GM21717 (cell line): ENCODE measurements around the gene POLH.
"Not testable (repeated sequence)": the region's sequence is repeated elsewhere in the genome, so short reads cannot be mapped to it uniquely, and the experiment has no call there.

Experiments used
- ATAC-seq: cut with Tn5 transposase; IDR thresholded peaks from one replicate; pipeline ENCODE4 v1.9.1; 2021; ENCODE audit warnings: mild to moderate bottlenecking, moderate library complexity; ENCODE audit not compliant: unreplicated experiment

POLH gene

DNA sequence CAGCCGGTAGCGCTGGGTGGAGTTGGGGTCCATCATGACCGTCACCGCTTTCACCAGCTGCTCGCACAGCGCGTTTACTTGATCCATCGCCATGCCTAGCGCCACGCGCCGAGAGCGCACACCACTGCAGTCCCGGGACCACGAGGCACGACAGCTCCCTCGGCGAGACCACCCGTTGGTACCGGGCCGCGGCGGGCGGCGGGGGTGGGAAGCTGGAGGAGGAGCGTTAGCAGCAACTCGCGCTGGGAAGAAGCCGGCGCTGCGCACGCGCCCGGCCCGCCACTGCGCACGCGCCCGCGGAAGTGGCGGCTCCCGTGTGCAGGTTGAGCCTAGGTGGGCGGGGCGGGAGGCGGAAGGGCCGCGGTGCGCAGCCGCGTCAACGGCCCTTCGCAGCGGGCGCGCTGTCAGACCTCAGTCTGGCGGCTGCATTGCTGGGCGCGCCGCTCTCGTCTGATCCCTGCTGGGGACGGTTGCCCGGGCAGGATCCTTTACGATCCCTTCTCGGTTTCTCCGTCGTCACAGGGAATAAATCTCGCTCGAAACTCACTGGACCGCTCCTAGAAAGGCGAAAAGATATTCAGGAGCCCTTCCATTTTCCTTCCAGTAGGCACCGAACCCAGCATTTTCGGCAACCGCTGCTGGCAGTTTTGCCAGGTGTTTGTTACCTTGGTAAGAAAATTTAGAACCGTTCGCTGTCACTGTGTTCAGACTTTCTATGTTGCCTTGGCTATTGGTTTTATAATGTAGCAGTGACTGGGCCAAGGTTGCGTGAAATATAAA, at the start of gene POLH, which contains the start of gene XPO5:
Gene POLH, plus strand, starts transcription at position 414 of the 780 bp plus-strand sequence. CDS start 6,135 bp downstream, outside the sequence.
Gene XPO5, minus strand, starts transcription at position 267 of the 780 bp plus-strand sequence. Its CDS starts 174 bp downstream, at position 93.
- ATAC-seq = peak; percentile 70

GRCh38 chr6:43532201-43532600, 43.8 kb upstream of the POLH start:
- no peak for ATAC-seq

DNA sequence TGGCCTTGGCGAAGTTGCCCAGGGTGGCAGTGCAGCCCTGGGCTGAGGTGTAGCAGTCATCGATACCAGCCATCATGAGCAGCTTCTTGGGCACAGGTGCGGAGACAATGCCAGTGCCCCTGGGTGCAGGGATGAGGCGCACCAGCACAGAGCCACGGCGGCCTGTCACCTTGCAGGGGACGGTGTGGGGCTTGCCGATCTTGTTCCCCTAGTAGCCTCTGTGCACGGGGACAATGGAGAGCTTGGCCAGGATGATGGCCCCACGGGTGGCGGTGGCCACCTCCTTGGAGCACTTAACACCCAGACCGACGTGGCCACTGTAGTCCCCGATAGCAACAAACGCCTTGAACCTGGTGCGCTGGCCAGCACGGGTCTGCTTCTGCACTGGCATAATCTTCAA, 37.0 kb upstream of the POLH start:
- not testable (repeated sequence) for ATAC-seq

- ATAC-seq = not testable (repeated sequence)
Measured at GRCh38 chr6:43539409-43539808, 36.6 kb upstream of the POLH start.

- ATAC-seq = no peak
Measured at GRCh38 chr6:43540507-43540906, 35.5 kb upstream of the POLH start.

DNA sequence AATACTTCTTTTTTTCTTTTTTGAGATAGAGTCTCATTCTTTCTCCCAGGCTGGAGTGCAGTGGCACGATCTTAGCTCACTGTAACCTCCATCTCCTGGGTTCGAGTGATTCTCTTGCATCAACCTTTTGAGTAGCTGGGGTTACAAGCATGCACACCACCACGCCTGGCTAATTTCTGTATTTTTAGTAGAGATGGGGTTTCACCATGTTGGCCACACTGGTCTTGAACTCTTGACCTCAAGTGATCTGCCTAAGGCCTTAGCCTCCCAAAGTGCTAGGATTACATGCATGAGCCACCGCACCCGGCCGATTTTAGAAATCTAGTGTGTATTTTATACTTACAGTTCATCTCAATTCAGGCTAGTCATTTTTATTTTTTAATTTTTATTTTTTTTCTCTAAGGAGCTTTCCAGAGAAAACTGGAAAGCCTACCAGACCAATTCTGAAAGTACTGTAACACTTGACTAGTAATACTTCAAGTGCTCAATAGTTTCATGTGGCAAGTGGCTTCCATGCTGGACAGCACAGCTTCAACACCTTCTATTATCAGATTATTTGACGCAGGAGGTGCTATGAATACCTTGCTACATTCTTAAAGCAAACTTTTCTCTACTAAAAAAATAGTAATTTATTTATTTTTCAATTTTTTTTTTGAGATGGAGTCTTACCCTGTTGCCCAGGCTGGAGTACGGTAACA, 34.1 kb upstream of the POLH start:
- ATAC-seq = no peak

DNA sequence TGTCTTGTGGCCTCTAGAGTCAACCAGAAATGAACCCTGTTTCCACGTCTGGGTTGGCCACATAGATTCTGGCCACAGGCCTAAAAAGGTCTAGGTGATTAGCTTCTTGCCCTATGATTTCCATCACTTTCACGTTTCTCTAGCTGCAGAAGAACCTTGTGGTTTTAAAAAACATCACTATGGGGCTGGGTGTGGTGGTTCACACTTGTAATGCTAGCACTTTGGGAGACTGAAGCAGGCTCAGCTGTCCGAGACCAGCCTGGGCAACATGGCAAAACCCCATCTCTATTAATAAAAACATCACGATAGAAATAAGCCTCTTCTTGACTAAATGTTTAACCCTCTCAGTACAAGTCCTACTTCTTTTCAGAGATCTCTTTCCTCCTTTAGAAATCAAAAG, 31.5 kb upstream of the POLH start:
- ATAC-seq = no peak

DNA sequence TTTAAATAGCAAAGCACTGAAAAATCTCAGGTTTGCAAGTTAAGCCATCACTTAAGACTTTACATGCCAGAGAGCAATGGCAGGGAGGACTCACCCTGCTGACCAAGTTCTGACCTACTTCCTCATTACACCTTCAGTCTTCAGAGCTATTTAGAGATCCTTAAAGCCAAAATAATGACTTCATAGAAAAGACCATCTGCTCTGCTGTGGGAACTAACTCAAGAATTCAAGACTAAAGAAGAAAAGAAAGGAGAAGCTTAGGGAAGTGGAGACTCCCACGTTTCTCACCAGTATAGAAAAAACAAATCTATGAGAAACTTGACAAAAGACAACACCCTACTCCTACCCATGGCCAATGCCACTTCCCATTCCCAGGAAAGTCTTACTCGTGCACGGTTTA, 28.8 kb upstream of the POLH start:
- no peak for ATAC-seq

- not testable (repeated sequence) for ATAC-seq
Measured at GRCh38 chr6:43557620-43558019, 18.4 kb upstream of the POLH start.

- no peak for ATAC-seq
Measured at GRCh38 chr6:43559328-43559727, 16.7 kb upstream of the POLH start.

GRCh38 chr6:43570876-43571441, 5.0 kb upstream of the POLH start:
- ATAC-seq = no peak

DNA sequence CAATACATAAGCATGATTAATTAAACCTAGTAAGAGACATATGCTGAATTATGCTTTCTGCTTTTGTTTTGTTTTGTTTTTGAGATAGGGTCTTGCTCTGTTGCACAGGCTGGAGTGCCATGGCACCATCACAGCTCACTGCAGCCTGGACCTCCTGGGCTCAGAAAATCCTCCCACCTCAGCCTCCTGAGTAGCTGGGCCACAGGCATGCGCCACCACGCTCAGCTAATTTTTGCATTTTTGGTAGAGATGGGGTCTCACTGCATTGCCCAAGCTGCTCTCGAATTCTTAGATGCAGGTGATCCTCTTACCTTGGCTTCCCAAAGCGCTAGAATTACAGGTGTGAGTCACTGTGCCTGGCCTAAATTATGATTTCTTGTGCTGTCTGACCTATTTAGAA, 4.0 kb upstream of the POLH start:
- ATAC-seq = no peak

DNA sequence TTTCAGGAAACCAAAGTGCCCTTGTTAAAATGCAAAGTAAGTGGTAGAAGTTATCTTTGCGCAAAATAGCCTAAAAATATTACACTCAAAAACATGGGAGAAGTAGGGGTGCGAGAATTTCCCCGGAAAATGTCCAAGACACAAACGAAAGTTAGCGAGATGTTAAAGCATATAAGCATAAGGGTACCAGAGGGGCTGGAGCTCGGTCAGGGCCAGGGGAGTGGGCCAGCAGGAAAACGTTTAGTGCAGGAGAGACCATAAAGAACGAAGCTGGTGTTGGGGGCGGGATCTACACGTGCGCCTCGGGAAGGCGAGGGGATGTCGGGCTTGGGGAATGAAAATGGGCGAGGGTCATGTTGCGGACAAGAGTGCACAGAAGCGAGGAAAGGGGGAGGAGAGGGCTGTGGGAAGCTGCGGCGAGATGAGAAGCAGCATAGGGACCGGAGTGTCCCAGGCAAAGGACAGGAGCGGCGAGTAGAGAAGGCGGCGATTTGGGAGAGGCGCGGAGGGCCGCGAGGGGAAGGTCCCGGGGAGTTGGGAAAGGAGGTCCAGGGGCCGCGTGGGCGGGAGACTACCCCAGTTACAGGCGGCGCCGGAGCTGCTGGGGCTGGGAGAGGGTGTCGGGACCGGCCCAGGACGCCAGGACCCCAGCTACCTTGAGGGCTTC, 747 bp upstream of the POLH start:
- peak; percentile 39 for ATAC-seq

DNA sequence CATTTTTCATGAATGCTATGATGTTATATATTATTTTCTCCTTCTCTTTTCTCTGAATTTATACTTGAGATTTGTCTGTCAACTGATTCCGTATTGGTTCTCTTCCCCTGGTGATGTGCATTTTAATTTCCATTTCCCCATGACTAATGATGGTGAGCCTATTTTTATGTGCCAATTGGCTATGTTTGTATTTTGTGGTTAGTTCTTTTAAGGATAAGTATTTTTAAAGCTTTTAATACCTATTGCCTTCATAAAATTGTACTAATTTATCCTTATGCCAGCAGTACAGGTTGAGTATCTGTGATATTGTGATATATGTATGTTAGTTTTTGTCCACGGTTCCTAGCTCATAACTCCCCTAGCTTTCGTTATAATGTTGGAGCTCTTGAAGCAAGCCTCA, 2.8 kb downstream of the POLH start:
- ATAC-seq = no peak

DNA sequence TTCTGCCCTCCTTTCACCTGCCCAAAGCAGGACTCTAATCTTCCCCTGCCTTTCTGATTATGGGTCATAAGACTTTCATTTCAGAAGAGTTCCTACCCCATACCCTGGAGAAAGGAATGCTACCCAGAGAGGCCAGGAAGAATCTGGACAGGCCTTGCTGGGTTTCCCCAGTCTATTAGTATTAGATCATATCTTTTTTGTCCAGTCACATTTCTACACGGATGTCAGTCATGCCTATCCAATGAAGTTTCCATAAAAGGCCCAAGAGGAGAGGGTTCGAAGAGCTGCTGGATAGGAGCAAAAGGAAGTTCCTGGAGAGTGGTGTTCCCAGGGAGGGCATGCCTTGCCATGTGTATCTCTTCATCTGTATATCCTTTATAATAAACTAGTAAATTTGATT, 3.2 kb downstream of the POLH start:
- no peak for ATAC-seq

DNA sequence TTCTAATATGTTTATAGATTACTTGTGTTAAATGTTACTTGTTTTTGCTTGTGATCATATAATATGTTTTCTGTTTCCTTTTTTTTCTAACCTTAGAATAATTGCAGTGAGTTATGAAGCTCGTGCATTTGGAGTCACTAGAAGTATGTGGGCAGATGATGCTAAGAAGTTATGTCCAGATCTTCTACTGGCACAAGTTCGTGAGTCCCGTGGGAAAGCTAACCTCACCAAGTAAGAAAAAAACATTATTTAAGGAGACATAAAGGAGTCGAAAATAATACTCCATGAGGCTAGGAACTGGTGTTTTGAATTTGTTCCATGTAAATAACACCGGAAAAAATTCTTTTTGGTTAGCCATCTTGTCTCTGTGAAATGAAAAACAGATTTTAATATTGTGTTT, 6.9 kb downstream of the POLH start:
- ATAC-seq = no peak

DNA sequence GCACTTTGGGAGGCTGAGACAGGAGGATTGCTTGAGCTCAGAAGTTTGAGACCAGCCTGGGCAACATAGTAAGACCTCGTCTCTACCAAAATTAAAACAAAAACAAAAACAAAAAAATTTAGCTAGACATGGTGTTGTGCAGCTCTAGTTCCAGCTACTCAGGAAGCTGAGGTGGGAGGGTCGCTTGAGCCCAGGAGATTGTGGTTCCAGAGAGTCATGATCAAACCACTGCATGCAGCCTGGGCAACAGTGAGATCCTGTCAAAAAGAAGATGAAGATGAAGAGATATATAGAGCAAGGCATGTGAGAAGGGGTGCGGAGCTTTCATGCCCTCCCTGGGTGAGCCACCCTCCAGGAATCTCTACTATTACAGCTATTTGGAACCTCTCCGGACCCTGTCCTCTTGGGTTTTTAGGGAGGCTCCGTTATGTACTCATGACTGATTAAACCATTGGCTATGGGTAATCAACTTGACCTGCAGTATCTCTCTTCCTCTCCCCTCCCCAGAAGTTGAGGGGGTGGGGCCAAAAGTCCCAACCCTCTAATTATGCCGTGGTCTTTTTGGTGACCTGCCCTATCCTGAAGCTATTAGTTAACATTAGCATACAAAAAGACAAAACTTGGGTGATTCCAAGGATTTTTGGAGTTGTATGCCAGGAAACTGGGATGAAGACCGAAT, 9.0 kb downstream of the POLH start:
- ATAC-seq = no peak

- ATAC-seq = no peak
Measured at GRCh38 chr6:43588194-43588593, 12.2 kb downstream of the POLH start.

DNA sequence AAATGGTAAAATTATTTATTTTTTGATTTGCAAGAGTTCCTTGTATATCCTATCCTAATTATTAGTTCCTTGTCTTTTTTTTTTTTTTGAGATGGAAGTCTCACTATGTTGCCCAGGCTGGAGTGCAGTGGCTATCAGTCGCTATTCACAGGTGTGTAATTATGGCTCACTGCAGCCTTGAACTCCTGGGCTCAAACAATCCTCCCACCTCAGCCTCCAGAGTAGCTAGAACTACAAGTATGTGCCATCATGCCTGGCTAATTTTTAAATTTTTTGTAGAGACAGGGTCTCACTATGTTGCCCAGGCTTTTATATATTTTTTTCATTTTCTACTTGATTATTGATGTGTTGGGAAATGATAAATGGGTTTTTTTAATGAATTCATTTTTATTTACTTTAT, 13.6 kb downstream of the POLH start:
- ATAC-seq = not testable (repeated sequence)

- no peak for ATAC-seq
Measured at GRCh38 chr6:43593938-43594337, 18.0 kb downstream of the POLH start.

- no peak for ATAC-seq
Measured at GRCh38 chr6:43600595-43600994, 24.6 kb downstream of the POLH start.
